ENCODE data around the gene UBE2D3.

DNA sequence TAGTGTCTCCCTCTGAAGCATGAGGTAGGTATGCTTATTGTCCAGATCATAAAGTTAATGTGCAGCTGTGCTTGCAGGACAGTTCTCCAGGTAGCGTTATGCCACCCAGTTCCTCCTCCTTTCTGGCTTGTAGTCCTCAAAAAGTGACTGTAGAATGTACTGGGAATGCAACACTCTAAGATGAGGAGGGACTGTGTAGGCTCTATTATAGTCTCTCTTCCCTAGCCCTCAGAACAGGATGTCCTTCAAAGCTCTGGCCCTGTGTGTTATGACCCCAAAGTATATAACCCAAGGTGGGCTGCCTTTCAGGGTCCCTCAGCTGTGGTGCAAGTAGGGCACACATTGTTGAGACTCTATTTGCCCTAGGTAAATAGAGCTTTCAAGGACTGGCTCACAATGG, 45.8 kb downstream of the UBE2D3 start:
- TF ChIP-seq, protein P1, sequence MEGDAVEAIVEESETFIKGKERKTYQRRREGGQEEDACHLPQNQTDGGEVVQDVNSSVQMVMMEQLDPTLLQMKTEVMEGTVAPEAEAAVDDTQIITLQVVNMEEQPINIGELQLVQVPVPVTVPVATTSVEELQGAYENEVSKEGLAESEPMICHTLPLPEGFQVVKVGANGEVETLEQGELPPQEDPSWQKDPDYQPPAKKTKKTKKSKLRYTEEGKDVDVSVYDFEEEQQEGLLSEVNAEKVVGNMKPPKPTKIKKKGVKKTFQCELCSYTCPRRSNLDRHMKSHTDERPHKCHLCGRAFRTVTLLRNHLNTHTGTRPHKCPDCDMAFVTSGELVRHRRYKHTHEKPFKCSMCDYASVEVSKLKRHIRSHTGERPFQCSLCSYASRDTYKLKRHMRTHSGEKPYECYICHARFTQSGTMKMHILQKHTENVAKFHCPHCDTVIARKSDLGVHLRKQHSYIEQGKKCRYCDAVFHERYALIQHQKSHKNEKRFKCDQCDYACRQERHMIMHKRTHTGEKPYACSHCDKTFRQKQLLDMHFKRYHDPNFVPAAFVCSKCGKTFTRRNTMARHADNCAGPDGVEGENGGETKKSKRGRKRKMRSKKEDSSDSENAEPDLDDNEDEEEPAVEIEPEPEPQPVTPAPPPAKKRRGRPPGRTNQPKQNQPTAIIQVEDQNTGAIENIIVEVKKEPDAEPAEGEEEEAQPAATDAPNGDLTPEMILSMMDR (IDR thresholded peaks at IDR 0.05), result no peak
- no peak for TF ChIP-seq POLR2A (IDR thresholded peaks at IDR 0.05)

Measured in suprapubic skin (tissue), 3 donors.